ENCODE measurements around the gene DYRK2. TPM values are rescaled to one million over a fixed set of nuclear protein-coding genes. Genes with fewer than 3 reads are reported as not detected.

The DYRK2 gene
- total and polyA plus RNA-seq, 7 donors = 17.6 to 32.8 (median 26.0) TPM

DNA sequence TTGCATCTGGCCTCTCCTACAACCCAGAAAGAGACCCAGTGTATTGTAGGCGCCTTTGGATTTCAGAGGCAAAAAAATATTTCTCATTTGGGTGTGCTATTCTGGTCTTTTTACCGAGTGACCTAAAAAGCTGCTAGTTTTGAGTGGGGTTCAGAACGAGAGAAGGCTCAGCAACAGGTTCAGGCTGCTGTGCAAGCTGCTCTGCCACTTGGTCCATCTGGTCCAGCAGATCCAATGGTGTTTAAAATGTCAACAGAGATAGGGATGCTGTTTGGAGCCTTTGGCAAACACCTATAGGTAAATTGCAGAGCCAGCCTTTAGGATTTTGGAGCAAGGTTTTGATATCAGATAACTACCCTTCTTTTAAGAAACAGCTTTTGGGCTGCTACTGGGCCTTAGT is 25.3 kb upstream of the DYRK2 start:
- Histone ChIP-seq H3K4me3 (no peak overlapping the region), H3K36me3 (no peaks in the 10 kb centered on the region), H3K4me1 (no peaks in the 10 kb centered on the region), H3K27me3 (no peaks in the 10 kb centered on the region), H3K27ac (no peak overlapping the region), H3K9me3 (no peaks in the 10 kb centered on the region)
- no peak for TF ChIP-seq POLR2AphosphoS5 (IDR thresholded peaks at IDR 0.05)
- TF ChIP-seq POLR2A (IDR thresholded peaks at IDR 0.05) = no peak
- no peak for TF ChIP-seq EP300 (IDR thresholded peaks at IDR 0.05)
- TF ChIP-seq, protein P1, sequence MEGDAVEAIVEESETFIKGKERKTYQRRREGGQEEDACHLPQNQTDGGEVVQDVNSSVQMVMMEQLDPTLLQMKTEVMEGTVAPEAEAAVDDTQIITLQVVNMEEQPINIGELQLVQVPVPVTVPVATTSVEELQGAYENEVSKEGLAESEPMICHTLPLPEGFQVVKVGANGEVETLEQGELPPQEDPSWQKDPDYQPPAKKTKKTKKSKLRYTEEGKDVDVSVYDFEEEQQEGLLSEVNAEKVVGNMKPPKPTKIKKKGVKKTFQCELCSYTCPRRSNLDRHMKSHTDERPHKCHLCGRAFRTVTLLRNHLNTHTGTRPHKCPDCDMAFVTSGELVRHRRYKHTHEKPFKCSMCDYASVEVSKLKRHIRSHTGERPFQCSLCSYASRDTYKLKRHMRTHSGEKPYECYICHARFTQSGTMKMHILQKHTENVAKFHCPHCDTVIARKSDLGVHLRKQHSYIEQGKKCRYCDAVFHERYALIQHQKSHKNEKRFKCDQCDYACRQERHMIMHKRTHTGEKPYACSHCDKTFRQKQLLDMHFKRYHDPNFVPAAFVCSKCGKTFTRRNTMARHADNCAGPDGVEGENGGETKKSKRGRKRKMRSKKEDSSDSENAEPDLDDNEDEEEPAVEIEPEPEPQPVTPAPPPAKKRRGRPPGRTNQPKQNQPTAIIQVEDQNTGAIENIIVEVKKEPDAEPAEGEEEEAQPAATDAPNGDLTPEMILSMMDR (IDR thresholded peaks at IDR 0.05) = no peak
- intact Hi-C loops (cut with DNase I) = no loop called here
- DNase-seq = no peak
- 95% methylated on average over 3 of the region's 3 CpGs for WGBS, 2 donors

DNA sequence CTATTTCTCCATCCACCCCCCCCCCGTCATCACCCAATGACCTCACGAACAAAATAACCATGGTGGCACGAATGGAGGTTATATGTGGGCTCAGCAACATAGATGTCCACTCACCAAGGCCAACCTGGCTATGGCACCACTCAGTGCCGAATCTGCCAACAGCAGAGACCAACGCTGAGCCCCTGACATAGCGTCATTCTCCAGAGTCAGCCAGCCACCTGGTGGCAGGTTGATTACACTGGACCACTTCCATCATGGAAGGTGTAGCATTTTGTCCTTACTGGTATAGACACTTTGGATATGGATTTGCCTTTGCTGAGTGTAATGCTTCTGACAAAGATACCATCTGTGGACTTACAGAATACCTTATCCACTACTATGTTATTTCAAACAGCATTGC is 24.2 kb upstream of the DYRK2 start:
- no peaks in the 10 kb centered on the region for H3K36me3 ChIP-seq
- H3K9me3 ChIP-seq = no peaks in the 10 kb centered on the region
- H3K4me1 ChIP-seq = no peaks in the 10 kb centered on the region
- H3K4me3 ChIP-seq = no peak overlapping the region
- no peak for DNase-seq
- H3K27ac ChIP-seq = no peak overlapping the region
- TF ChIP-seq POLR2AphosphoS5 (IDR thresholded peaks at IDR 0.05) = no peak
- TF ChIP-seq, protein P1 (IDR thresholded peaks at IDR 0.05) = no peak
- TF ChIP-seq POLR2A (IDR thresholded peaks at IDR 0.05) = no peak
- no peak for TF ChIP-seq EP300 (IDR thresholded peaks at IDR 0.05)
- 97 to 98% methylated on average over 6 of the region's 6 CpGs for WGBS, 2 donors
- intact Hi-C loops (cut with DNase I) = no loop called here
- no peaks in the 10 kb centered on the region for H3K27me3 ChIP-seq

DNA sequence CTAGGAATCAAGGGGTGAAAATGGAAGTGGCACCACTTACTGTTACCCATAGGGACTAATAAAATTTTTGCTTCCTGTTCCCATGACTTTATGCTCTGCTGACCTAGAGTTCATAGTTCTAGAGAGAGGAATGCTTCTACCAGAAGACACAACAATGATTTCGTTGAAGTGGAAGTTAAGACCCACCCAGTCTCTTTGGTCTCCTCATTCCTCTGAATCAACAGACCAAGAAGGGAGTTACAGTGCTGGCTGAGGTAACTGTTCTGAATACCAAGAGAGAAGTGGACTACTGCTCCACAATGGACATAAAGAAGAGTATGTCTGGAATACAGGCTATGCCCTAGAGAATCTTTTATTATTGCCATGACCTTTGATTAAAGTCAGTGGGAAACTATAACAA is 23.5 kb upstream of the DYRK2 start:
- no peak for DNase-seq
- intact Hi-C loops (cut with DNase I) = no loop called here
- 34 to 75% methylated on average over 1 of the region's 1 CpG for WGBS, 2 donors

DNA sequence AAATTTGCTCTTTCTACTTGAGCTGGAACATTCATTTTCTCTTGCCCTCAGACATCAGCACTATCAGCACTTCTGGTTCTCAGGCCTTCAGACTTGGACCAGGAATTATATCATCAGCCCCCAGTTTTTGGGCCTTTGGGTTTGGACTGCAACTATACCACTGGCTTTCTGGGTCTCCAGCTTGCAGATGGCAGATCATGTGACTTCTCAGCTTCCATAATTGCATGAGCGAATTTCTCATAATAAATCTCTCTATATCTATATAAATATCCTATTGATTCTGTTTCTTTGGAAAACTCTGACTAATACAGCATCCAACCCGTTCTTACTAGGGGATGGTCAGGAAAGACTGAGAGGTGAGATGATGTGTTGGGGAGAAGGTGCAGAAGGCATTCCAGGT is 22.4 kb upstream of the DYRK2 start:
- intact Hi-C loops (cut with DNase I) = no loop called here
- WGBS, 2 donors = 95 to 98% methylated on average over 2 of the region's 2 CpGs
- H3K36me3 ChIP-seq = no peaks in the 10 kb centered on the region

More for the DNA sequence above, 23.5 kb upstream of the DYRK2 start:
- TF ChIP-seq, protein P1 (IDR thresholded peaks at IDR 0.05) = no peak
- TF ChIP-seq POLR2A (IDR thresholded peaks at IDR 0.05) (no peak), POLR2AphosphoS5 (IDR thresholded peaks at IDR 0.05) (no peak), EP300 (IDR thresholded peaks at IDR 0.05) (no peak)
- Histone ChIP-seq H3K27me3 (no peaks in the 10 kb centered on the region), H3K27ac (no peak overlapping the region), H3K9me3 (no peaks in the 10 kb centered on the region), H3K36me3 (no peaks in the 10 kb centered on the region), H3K4me1 (no peaks in the 10 kb centered on the region), H3K4me3 (no peak overlapping the region)

More for the DNA sequence above, 22.4 kb upstream of the DYRK2 start:
- Histone ChIP-seq H3K27ac (no peak overlapping the region), H3K27me3 (no peaks in the 10 kb centered on the region), H3K9me3 (no peaks in the 10 kb centered on the region), H3K4me1 (no peaks in the 10 kb centered on the region), H3K4me3 (no peak overlapping the region)
- no peak for DNase-seq
- TF ChIP-seq POLR2AphosphoS5 (IDR thresholded peaks at IDR 0.05) = no peak
- no peak for TF ChIP-seq POLR2A (IDR thresholded peaks at IDR 0.05)
- no peak for TF ChIP-seq EP300 (IDR thresholded peaks at IDR 0.05)
- TF ChIP-seq, protein P1 (IDR thresholded peaks at IDR 0.05) = no peak
